Measurements from ENCODE around the gene SUGCT.

SUGCT gene

DNA sequence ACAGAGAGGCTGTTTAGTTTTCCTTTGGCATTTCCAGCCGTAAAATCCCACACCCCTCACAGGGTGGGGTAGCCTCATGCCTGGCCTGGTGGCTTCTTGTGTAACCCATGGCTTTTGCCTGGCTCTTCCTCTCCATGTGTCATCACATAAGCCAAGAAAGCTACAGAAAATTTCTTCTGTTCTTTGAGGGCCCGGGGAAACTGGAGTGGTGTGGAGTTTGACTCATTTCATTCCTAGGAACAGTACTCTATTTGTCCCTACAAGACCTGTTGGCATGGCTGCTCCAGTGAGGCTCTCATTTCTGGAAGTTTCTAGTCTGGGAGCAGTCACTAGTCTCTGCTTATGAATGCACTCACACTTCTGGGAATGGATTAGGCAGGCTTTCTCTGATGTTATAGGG is 523.9 kb downstream of the SUGCT start (continued):
- TF ChIP-seq, protein P1, sequence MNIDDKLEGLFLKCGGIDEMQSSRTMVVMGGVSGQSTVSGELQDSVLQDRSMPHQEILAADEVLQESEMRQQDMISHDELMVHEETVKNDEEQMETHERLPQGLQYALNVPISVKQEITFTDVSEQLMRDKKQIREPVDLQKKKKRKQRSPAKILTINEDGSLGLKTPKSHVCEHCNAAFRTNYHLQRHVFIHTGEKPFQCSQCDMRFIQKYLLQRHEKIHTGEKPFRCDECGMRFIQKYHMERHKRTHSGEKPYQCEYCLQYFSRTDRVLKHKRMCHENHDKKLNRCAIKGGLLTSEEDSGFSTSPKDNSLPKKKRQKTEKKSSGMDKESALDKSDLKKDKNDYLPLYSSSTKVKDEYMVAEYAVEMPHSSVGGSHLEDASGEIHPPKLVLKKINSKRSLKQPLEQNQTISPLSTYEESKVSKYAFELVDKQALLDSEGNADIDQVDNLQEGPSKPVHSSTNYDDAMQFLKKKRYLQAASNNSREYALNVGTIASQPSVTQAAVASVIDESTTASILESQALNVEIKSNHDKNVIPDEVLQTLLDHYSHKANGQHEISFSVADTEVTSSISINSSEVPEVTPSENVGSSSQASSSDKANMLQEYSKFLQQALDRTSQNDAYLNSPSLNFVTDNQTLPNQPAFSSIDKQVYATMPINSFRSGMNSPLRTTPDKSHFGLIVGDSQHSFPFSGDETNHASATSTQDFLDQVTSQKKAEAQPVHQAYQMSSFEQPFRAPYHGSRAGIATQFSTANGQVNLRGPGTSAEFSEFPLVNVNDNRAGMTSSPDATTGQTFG (tag by site-specific recombination; IDR thresholded peaks at IDR 0.05; ENCODE audit: borderline replicate concordance): no peak
- no peak for TF ChIP-seq ZNF37A (tag by site-specific recombination; IDR thresholded peaks at IDR 0.05)
- TF ChIP-seq ZNF837 (tag by site-specific recombination; IDR thresholded peaks at IDR 0.05): no peak
- TF ChIP-seq CTCF (tag by site-specific recombination; IDR thresholded peaks at IDR 0.05): no peak
- no peak for TF ChIP-seq ZXDB (tag by site-specific recombination; IDR thresholded peaks at IDR 0.05)
- TF ChIP-seq KLF17 (tag by site-specific recombination; IDR thresholded peaks at IDR 0.05): no peak

DNA sequence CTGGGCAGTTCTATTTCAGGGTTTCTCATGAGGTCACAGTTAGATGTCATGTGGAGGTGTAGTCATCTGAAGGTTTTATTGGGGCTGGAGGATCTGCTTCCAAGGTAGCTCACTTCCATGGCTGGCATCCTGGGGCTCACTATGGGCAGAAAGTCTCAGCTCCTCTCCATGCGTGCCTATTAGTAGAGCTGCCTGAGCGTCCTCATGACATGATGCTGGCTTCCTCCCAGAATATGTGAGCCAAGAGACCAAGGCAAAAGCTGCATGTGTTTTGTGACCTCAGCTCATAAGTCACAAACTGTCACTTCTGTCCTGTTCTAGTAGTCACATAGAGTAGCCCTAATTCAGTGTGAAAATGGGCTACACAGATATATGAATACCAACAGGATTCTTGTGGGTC is 524.4 kb downstream of the SUGCT start:
- CTCF ChIA-PET: no interaction called here
- no peaks in the 10 kb centered on the region for H3K36me3 ChIP-seq (ENCODE audit: control insufficient read depth in 2 of 2, insufficient read depth in 1 of 2, low read length in 2 of 2)
- no peaks in the 10 kb centered on the region for H3K9me3 ChIP-seq (ENCODE audit: control insufficient read depth, insufficient read depth, low read depth, low read length)
- no peaks in the 10 kb centered on the region for H3K4me1 ChIP-seq (ENCODE audit: control insufficient read depth, insufficient read depth, low read length)
- no peak overlapping the region for H3K27ac ChIP-seq (ENCODE audit: extremely low read depth, low read depth, low read length)
- no peak overlapping the region for H3K4me3 ChIP-seq (ENCODE audit: low read depth, low read length)
- POLR2A ChIA-PET: no interaction called here
- TF ChIP-seq ZNF133 (tag by site-specific recombination; IDR thresholded peaks at IDR 0.05): no peak
- no peak for TF ChIP-seq ZNF211 (tag by site-specific recombination; IDR thresholded peaks at IDR 0.05; ENCODE audit: low read depth)
- no peak for TF ChIP-seq ZBTB11 (tag by site-specific recombination; conservative IDR thresholded peaks at IDR 0.05; ENCODE audit: low read depth)
- TF ChIP-seq, protein P2, sequence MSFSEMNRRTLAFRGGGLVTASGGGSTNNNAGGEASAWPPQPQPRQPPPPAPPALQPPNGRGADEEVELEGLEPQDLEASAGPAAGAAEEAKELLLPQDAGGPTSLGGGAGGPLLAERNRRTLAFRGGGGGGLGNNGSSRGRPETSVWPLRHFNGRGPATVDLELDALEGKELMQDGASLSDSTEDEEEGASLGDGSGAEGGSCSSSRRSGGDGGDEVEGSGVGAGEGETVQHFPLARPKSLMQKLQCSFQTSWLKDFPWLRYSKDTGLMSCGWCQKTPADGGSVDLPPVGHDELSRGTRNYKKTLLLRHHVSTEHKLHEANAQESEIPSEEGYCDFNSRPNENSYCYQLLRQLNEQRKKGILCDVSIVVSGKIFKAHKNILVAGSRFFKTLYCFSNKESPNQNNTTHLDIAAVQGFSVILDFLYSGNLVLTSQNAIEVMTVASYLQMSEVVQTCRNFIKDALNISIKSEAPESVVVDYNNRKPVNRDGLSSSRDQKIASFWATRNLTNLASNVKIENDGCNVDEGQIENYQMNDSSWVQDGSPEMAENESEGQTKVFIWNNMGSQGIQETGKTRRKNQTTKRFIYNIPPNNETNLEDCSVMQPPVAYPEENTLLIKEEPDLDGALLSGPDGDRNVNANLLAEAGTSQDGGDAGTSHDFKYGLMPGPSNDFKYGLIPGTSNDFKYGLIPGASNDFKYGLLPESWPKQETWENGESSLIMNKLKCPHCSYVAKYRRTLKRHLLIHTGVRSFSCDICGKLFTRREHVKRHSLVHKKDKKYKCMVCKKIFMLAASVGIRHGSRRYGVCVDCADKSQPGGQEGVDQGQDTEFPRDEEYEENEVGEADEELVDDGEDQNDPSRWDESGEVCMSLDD (tag by site-specific recombination; IDR thresholded peaks at IDR 0.05): no peak
- no peak for TF ChIP-seq ZBTB48 (tag by site-specific recombination; IDR thresholded peaks at IDR 0.05)
- TF ChIP-seq ZFHX2 (tag by site-specific recombination; conservative IDR thresholded peaks at IDR 0.05): no peak
- TF ChIP-seq ZSCAN30 (tag by site-specific recombination; IDR thresholded peaks at IDR 0.05): no peak
- TF ChIP-seq ZNF600 (tag by site-specific recombination; IDR thresholded peaks at IDR 0.05): no peak
- TF ChIP-seq SALL2 (tag by site-specific recombination; IDR thresholded peaks at IDR 0.05; ENCODE audit: borderline replicate concordance): no peak
- no peak for TF ChIP-seq ZXDB (tag by site-specific recombination; IDR thresholded peaks at IDR 0.05)
- no peak for TF ChIP-seq KLF10 (tag by site-specific recombination; IDR thresholded peaks at IDR 0.05)
- no peak for TF ChIP-seq TCF7L2 (IDR thresholded peaks at IDR 0.05; ENCODE audit: borderline replicate concordance, low read depth, low read length)
- no peak for TF ChIP-seq SP2 (tag by site-specific recombination; IDR thresholded peaks at IDR 0.05)
- no peak for TF ChIP-seq PRDM10 (tag by site-specific recombination; IDR thresholded peaks at IDR 0.05)
- no peak for TF ChIP-seq ZFP41 (tag by site-specific recombination; IDR thresholded peaks at IDR 0.05; ENCODE audit: borderline replicate concordance)
- no peak for TF ChIP-seq ZNF433 (tag by site-specific recombination; IDR thresholded peaks at IDR 0.05; ENCODE audit: low read depth)

All from HEK293 (cell line).